Thyroid gland (tissue), 4 donors: ENCODE data around the gene WIPF2.

Experiments
- POLR2A ChIP-seq, 2 donors: fragments of 450-650 bp; IDR thresholded peaks; one replicate each; pipeline ENCODE4 v1.6.1; 2017; ENCODE audit warnings: antibody characterized with exemption in 2 of 2, mild to moderate bottlenecking in 2 of 2, moderate library complexity in 1 of 2
- TF ChIP-seq, protein P1 (sequence below), 6 experiments: fragments of 200-600 bp in 3 of 6; fragments of 450-650 bp in 3 of 6; sonication (generic) in 3 of 6; IDR thresholded peaks; one replicate each; pipeline ENCODE4 v1.5.1; 2016 to 2019; ENCODE audit warnings: antibody characterized with exemption in 6 of 6, mild to moderate bottlenecking in 2 of 6, inconsistent platforms in 1 of 6, moderate library complexity in 1 of 6

DNA sequence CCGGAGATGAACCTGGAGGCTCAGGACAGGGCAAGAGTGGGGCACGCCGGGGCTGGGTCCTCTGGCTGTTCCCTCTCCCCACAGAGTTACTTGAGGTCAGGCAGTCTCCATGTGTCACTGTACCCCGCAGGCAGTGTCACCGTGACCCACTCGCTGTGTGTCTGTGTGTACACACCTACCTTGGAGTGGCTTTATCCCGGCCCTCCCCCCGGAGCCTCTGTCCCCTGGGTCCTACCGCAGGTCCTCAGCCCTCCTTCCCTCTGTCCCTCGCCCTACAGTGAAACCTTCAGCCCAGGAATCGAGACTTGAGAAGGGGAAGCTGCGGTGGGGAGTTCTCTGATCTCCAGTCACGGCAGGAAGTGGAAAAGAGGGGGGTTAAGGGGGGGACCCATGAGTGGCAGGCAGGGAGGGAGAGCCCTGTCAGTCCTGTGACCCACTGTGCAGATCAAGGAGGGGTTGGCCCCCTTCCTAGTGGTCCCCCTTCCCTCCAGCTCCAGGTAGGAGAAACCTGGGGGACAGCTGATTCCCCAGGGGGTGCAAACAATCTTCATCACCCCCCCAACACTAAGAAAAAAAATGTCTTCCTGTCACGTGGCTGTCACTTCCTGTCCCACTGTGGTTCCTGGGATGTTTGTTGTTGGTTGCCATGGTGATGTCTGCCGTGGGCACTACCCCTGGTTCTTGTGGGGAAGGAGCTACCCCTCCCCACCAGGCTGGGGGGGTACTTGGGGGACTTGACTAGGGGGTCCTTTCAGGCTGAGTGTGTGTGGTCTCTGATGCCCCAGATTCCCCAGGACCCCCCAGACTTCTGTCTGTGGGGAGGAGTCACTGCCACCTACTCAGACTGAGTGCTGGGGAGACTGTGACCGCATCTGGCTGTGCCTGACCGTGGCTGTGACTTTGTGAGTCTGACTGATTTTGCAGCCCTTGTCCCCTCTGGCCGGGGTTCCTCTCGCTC lies 103.5 kb downstream of the WIPF2 start:
- TF ChIP-seq, protein P1, sequence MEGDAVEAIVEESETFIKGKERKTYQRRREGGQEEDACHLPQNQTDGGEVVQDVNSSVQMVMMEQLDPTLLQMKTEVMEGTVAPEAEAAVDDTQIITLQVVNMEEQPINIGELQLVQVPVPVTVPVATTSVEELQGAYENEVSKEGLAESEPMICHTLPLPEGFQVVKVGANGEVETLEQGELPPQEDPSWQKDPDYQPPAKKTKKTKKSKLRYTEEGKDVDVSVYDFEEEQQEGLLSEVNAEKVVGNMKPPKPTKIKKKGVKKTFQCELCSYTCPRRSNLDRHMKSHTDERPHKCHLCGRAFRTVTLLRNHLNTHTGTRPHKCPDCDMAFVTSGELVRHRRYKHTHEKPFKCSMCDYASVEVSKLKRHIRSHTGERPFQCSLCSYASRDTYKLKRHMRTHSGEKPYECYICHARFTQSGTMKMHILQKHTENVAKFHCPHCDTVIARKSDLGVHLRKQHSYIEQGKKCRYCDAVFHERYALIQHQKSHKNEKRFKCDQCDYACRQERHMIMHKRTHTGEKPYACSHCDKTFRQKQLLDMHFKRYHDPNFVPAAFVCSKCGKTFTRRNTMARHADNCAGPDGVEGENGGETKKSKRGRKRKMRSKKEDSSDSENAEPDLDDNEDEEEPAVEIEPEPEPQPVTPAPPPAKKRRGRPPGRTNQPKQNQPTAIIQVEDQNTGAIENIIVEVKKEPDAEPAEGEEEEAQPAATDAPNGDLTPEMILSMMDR (IDR thresholded peaks at IDR 0.05), result no peak
- TF ChIP-seq POLR2A (IDR thresholded peaks at IDR 0.05), result no peak
